ENCODE results near the gene CCDC7.

Gene CCDC7

DNA sequence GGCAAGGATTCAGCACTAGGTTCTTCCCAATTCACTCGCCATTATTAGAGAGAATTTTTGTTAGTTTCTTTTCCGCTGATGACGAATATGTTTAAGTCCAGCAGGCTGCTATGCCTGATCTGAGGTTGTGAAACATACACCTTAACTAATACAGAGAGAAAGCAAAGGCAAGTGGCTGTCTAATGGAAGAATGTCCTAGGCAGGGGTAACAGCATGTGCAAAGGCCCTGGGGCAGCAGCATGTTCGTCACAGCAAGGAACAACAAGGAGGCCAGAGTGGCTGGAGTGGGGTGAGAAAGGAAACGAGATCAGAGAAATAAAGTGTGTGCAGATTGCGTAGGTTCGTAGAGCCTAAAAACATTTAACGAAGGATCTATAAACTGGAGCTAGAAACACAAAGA lies 35.4 kb upstream of the CCDC7 start:
- no peak for ATAC-seq (ENCODE audit: insufficient read depth, low read depth)
- Histone ChIP-seq H3K79me2 (ENCODE audit: insufficient read depth, low read length) (no peaks in the 10 kb centered on the region), H4K20me1 (ENCODE audit: insufficient read depth, low read length) (no peaks in the 10 kb centered on the region), H3K4me3 (ENCODE audit: low read depth in 1 of 2, low read length in 2 of 2) (no peak overlapping the region), H3K36me3 (ENCODE audit: insufficient read depth, low read length) (no peaks in the 10 kb centered on the region), H3K9ac (ENCODE audit: low read depth, low read length) (no peak overlapping the region), H3K27me3 (ENCODE audit: insufficient read depth, low read length, poor library complexity) (no peaks in the 10 kb centered on the region), H3K4me1 (ENCODE audit: insufficient read depth, low read length) (no peaks in the 10 kb centered on the region), H2AFZ (ENCODE audit: low read depth, low read length) (no peak overlapping the region), H3K9me3 (ENCODE audit: insufficient read depth, low read length, severe bottlenecking) (no peaks in the 10 kb centered on the region), H3K4me2 (ENCODE audit: insufficient read depth, low read length) (no peak overlapping the region), H3K27ac (ENCODE audit: low read length) (no peak overlapping the region)
- TF ChIP-seq, protein P1, sequence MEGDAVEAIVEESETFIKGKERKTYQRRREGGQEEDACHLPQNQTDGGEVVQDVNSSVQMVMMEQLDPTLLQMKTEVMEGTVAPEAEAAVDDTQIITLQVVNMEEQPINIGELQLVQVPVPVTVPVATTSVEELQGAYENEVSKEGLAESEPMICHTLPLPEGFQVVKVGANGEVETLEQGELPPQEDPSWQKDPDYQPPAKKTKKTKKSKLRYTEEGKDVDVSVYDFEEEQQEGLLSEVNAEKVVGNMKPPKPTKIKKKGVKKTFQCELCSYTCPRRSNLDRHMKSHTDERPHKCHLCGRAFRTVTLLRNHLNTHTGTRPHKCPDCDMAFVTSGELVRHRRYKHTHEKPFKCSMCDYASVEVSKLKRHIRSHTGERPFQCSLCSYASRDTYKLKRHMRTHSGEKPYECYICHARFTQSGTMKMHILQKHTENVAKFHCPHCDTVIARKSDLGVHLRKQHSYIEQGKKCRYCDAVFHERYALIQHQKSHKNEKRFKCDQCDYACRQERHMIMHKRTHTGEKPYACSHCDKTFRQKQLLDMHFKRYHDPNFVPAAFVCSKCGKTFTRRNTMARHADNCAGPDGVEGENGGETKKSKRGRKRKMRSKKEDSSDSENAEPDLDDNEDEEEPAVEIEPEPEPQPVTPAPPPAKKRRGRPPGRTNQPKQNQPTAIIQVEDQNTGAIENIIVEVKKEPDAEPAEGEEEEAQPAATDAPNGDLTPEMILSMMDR (IDR thresholded peaks at IDR 0.05; ENCODE audit: borderline replicate concordance, extremely low read depth, low read length, poor library complexity, severe bottlenecking) = no peak
- TF ChIP-seq EZH2 (IDR thresholded peaks at IDR 0.05; ENCODE audit: borderline replicate concordance, low read depth, low read length, severe bottlenecking) = no peak
- DNase-seq = no peak

GRCh38 chr10:32411797-32412498 lies 34.0 kb upstream of the CCDC7 start:
- no peak overlapping the region for H2AFZ ChIP-seq (ENCODE audit: low read depth, low read length)
- H3K4me2 ChIP-seq (ENCODE audit: insufficient read depth, low read length) = no peak overlapping the region
- H3K9me3 ChIP-seq (ENCODE audit: insufficient read depth, low read length, severe bottlenecking) = no peaks in the 10 kb centered on the region
- H3K27me3 ChIP-seq (ENCODE audit: insufficient read depth, low read length, poor library complexity) = no peaks in the 10 kb centered on the region
- H4K20me1 ChIP-seq (ENCODE audit: insufficient read depth, low read length) = no peaks in the 10 kb centered on the region
- no peak overlapping the region for H3K9ac ChIP-seq (ENCODE audit: low read depth, low read length)
- TF ChIP-seq EZH2 (IDR thresholded peaks at IDR 0.05; ENCODE audit: borderline replicate concordance, low read depth, low read length, severe bottlenecking) = no peak
- TF ChIP-seq, protein P1 (IDR thresholded peaks at IDR 0.05; ENCODE audit: borderline replicate concordance, extremely low read depth, low read length, poor library complexity, severe bottlenecking) = no peak
- no peaks in the 10 kb centered on the region for H3K79me2 ChIP-seq (ENCODE audit: insufficient read depth, low read length)
- no peaks in the 10 kb centered on the region for H3K4me1 ChIP-seq (ENCODE audit: insufficient read depth, low read length)
- no peak overlapping the region for H3K4me3 ChIP-seq (ENCODE audit: low read depth in 1 of 2, low read length in 2 of 2)
- no peak overlapping the region for H3K27ac ChIP-seq (ENCODE audit: low read length)
- no peak for ATAC-seq (ENCODE audit: insufficient read depth, low read depth)
- no peaks in the 10 kb centered on the region for H3K36me3 ChIP-seq (ENCODE audit: insufficient read depth, low read length)
- no peak for DNase-seq

GRCh38 chr10:32412499-32412853 lies 33.5 kb upstream of the CCDC7 start:
- no peaks in the 10 kb centered on the region for H3K27me3 ChIP-seq (ENCODE audit: insufficient read depth, low read length, poor library complexity)
- no peaks in the 10 kb centered on the region for H4K20me1 ChIP-seq (ENCODE audit: insufficient read depth, low read length)
- no peak for DNase-seq
- H3K27ac ChIP-seq (ENCODE audit: low read length) = no peak overlapping the region
- no peak overlapping the region for H3K9ac ChIP-seq (ENCODE audit: low read depth, low read length)
- no peak for ATAC-seq (ENCODE audit: insufficient read depth, low read depth)
- no peaks in the 10 kb centered on the region for H3K79me2 ChIP-seq (ENCODE audit: insufficient read depth, low read length)
- H3K9me3 ChIP-seq (ENCODE audit: insufficient read depth, low read length, severe bottlenecking) = no peaks in the 10 kb centered on the region
- H3K4me3 ChIP-seq (ENCODE audit: low read depth in 1 of 2, low read length in 2 of 2) = no peak overlapping the region
- no peaks in the 10 kb centered on the region for H3K4me1 ChIP-seq (ENCODE audit: insufficient read depth, low read length)
- TF ChIP-seq EZH2 (IDR thresholded peaks at IDR 0.05; ENCODE audit: borderline replicate concordance, low read depth, low read length, severe bottlenecking) = no peak
- TF ChIP-seq, protein P1 (IDR thresholded peaks at IDR 0.05; ENCODE audit: borderline replicate concordance, extremely low read depth, low read length, poor library complexity, severe bottlenecking) = no peak
- no peak overlapping the region for H3K4me2 ChIP-seq (ENCODE audit: insufficient read depth, low read length)
- no peak overlapping the region for H2AFZ ChIP-seq (ENCODE audit: low read depth, low read length)
- no peaks in the 10 kb centered on the region for H3K36me3 ChIP-seq (ENCODE audit: insufficient read depth, low read length)
